ENCODE results near the gene AGPAT4. TPM values are rescaled to one million over a fixed set of nuclear protein-coding genes. Genes with fewer than 3 reads are reported as not detected.

The AGPAT4 gene
- total RNA-seq, 2 experiments from 2014 or later: 0.95 to 1.3 TPM

GRCh38 chr6:161212902-161213301, 61.0 kb downstream of the AGPAT4 start:
- no peak overlapping the region for H2AFZ ChIP-seq (ENCODE audit: low read length)
- H3K4me1 ChIP-seq (ENCODE audit: insufficient read depth, low read length, poor library complexity, severe bottlenecking): no peaks in the 10 kb centered on the region
- DNase-seq (ENCODE audit: low spot score): no peak
- TF ChIP-seq CTCF (conservative IDR thresholded peaks at IDR 0.05; ENCODE audit: low read length) (no peak), EZH2phosphoT487 (IDR thresholded peaks at IDR 0.05; ENCODE audit: borderline replicate concordance, low read depth, low read length) (no peak)
- no peak overlapping the region for H3K27ac ChIP-seq (ENCODE audit: low read depth, low read length, poor library complexity, severe bottlenecking)
- peaks cover 10% of the 10 kb centered on the region; the same call in 1 of the 2 replicates for H3K9me3 ChIP-seq (ENCODE audit: low read length)
- no peaks in the 10 kb centered on the region for H4K20me1 ChIP-seq (ENCODE audit: insufficient read depth, low read length)
- CTCF ChIA-PET (ENCODE audit: unreplicated experiment): no interaction called here
- no peaks in the 10 kb centered on the region for H3K9me2 ChIP-seq (ENCODE audit: insufficient read depth, low read length)
- H3K36me3 ChIP-seq (ENCODE audit: insufficient read depth, low read length): no peaks in the 10 kb centered on the region
- no TSS peak for BruUV-seq (replicated peaks)
- no peak overlapping the region for H3K4me2 ChIP-seq (ENCODE audit: low read length)
- H3K79me2 ChIP-seq (ENCODE audit: insufficient read depth, low read depth, low read length): no peaks in the 10 kb centered on the region
- H3K4me3 ChIP-seq (ENCODE audit: low read depth, low read length, poor library complexity, severe bottlenecking): no peak overlapping the region
- intact Hi-C loops (cut with micrococcal nuclease; ENCODE audit: unreplicated experiment): no loop called here
- POLR2A ChIA-PET: no interaction called here

GRCh38 chr6:161211380-161212035, 62.4 kb downstream of the AGPAT4 start:
- H4K20me1 ChIP-seq (ENCODE audit: insufficient read depth, low read length): no peaks in the 10 kb centered on the region
- no peak for TF ChIP-seq CTCF (conservative IDR thresholded peaks at IDR 0.05; ENCODE audit: low read length)
- no peak for TF ChIP-seq EZH2phosphoT487 (IDR thresholded peaks at IDR 0.05; ENCODE audit: borderline replicate concordance, low read depth, low read length)
- H3K4me2 ChIP-seq (ENCODE audit: low read length): no peak overlapping the region
- peaks cover 10% of the 10 kb centered on the region; the same call in 1 of the 2 replicates for H3K9me3 ChIP-seq (ENCODE audit: low read length)
- H3K27ac ChIP-seq (ENCODE audit: low read depth, low read length, poor library complexity, severe bottlenecking): no peak overlapping the region
- H2AFZ ChIP-seq (ENCODE audit: low read length): no peak overlapping the region
- intact Hi-C loops (cut with micrococcal nuclease; ENCODE audit: unreplicated experiment): no loop called here
- H3K36me3 ChIP-seq (ENCODE audit: insufficient read depth, low read length): no peaks in the 10 kb centered on the region
- H3K4me1 ChIP-seq (ENCODE audit: insufficient read depth, low read length, poor library complexity, severe bottlenecking): no peaks in the 10 kb centered on the region
- peak; percentile 26 for DNase-seq (ENCODE audit: low spot score)
- no peak overlapping the region for H3K4me3 ChIP-seq (ENCODE audit: low read depth, low read length, poor library complexity, severe bottlenecking)
- no peaks in the 10 kb centered on the region for H3K9me2 ChIP-seq (ENCODE audit: insufficient read depth, low read length)
- CTCF ChIA-PET (ENCODE audit: unreplicated experiment): no interaction called here
- no peaks in the 10 kb centered on the region for H3K79me2 ChIP-seq (ENCODE audit: insufficient read depth, low read depth, low read length)
- POLR2A ChIA-PET: interaction anchor here (0.8 to 2.0 kb wide), 2 partner anchors 17 to 22 kb away, joined by 3 to 4 read pairs; no protein-coding TSS in a partner anchor
- BruUV-seq (replicated peaks): no TSS peak

GRCh38 chr6:161210857-161211256, 63.0 kb downstream of the AGPAT4 start:
- Histone ChIP-seq H3K9me3 (ENCODE audit: low read length) (peaks cover 10% of the 10 kb centered on the region; the same call in 1 of the 2 replicates), H3K36me3 (ENCODE audit: insufficient read depth, low read length) (no peaks in the 10 kb centered on the region), H3K4me3 (ENCODE audit: low read depth, low read length, poor library complexity, severe bottlenecking) (no peak overlapping the region), H3K9me2 (ENCODE audit: insufficient read depth, low read length) (no peaks in the 10 kb centered on the region), H3K79me2 (ENCODE audit: insufficient read depth, low read depth, low read length) (no peaks in the 10 kb centered on the region), H3K4me1 (ENCODE audit: insufficient read depth, low read length, poor library complexity, severe bottlenecking) (no peaks in the 10 kb centered on the region), H3K27ac (ENCODE audit: low read depth, low read length, poor library complexity, severe bottlenecking) (no peak overlapping the region), H3K4me2 (ENCODE audit: low read length) (no peak overlapping the region), H4K20me1 (ENCODE audit: insufficient read depth, low read length) (no peaks in the 10 kb centered on the region), H2AFZ (ENCODE audit: low read length) (no peak overlapping the region)
- no peak for TF ChIP-seq EZH2phosphoT487 (IDR thresholded peaks at IDR 0.05; ENCODE audit: borderline replicate concordance, low read depth, low read length)
- TF ChIP-seq CTCF (conservative IDR thresholded peaks at IDR 0.05; ENCODE audit: low read length): no peak
- intact Hi-C loops (cut with micrococcal nuclease; ENCODE audit: unreplicated experiment): no loop called here
- ChIA-PET CTCF (ENCODE audit: unreplicated experiment) (no interaction called here), POLR2A (interaction anchor here (0.8 to 2.0 kb wide), 2 partner anchors 17 to 22 kb away, joined by 3 to 4 read pairs; no protein-coding TSS in a partner anchor)
- DNase-seq (ENCODE audit: low spot score): no peak
- no TSS peak for BruUV-seq (replicated peaks)
